Ascending aorta (tissue), 2 donors: ENCODE data around the gene F2. TPM values are rescaled to one million over a fixed set of nuclear protein-coding genes. Genes with fewer than 3 reads are reported as not detected.

ENCODE experiments used
- DNase-seq, 2 donors: peaks; one replicate each; pipeline ENCODE4 v3.0.0-alpha.2; 2019; ENCODE audit warnings: low spot score in 2 of 2
- H3K27ac ChIP-seq, 2 donors: fragments of 200-600 bp; sonication (generic); one replicate each; pipeline ENCODE4 v1.5.1; 2016 to 2017; ENCODE audit warnings: mild to moderate bottlenecking in 1 of 2
- H3K27me3 ChIP-seq: fragments of 200-600 bp; sonication (generic); one replicate; pipeline ENCODE4 v1.5.1; 2017
- H3K36me3 ChIP-seq, 2 donors: fragments of 200-600 bp; sonication (generic); one replicate each; pipeline ENCODE4 v1.5.1; 2016
- H3K4me1 ChIP-seq, 2 donors: fragments of 200-600 bp; sonication (generic); one replicate each; pipeline ENCODE4 v1.5.1; 2016 to 2017; ENCODE audit warnings: mild to moderate bottlenecking in 1 of 2
- H3K4me3 ChIP-seq, 2 donors: fragments of 200-600 bp; sonication (generic); one replicate each; pipeline ENCODE4 v1.5.1; 2016 to 2017; ENCODE audit warnings: mild to moderate bottlenecking in 1 of 2
- H3K9me3 ChIP-seq, 2 donors: fragments of 200-600 bp; sonication (generic); one replicate each; pipeline ENCODE4 v1.5.1; 2016
- CTCF ChIP-seq, 3 experiments: fragments of 200-600 bp in 2 of 3; fragments of 450-650 bp in 1 of 3; sonication (generic) in 2 of 3; IDR thresholded peaks; one replicate each; pipeline ENCODE4 v1.5.1; 2016 to 2019; ENCODE audit warnings: antibody characterized with exemption in 3 of 3, mild to moderate bottlenecking in 1 of 3, moderate library complexity in 1 of 3
- intact Hi-C: fragments of 100-400 bp; cut with DNase I; formaldehyde crosslinking; loops from one replicate; pipeline ENCODE4 v1.15.1; 2023
- total RNA-seq: library from RNA; depleted of rRNA; stranded (reverse); fragments of >200 nt; gene quantifications from one replicate; pipeline ENCODE4 v1.1.0, GENCODE V29; 2016

Gene F2
- total RNA-seq, 1 donor from 2014 or later = 2.6 TPM

DNA sequence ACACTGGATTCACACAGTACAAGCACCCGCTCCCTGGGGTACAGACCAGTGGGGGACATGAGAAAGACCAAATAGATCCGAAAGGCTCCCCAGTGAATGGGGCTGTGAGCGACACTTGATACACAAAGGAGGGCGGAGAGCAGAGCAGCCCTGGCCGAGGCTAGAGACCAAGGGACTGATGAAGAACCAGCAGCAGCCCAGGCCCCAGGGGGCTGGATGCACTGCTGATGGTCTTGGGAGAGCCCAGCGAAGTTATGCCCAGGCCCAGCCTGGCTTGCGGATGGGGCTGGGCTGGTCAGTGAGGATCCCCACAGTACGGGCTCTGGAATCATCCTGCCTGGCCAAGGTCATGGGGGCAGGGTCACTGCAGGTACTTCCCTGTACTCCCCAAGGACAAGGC is 41.8 kb upstream of the F2 start:
- no peak for DNase-seq
- Histone ChIP-seq H3K9me3 (no peaks in the 10 kb centered on the region), H3K4me1 (peaks cover 4 to 18% of the 10 kb centered on the region in 2 donors), H3K27ac (peak overlapping the region; percentile 1 to 49), H3K27me3 (no peaks in the 10 kb centered on the region), H3K4me3 (no peak overlapping the region), H3K36me3 (peaks cover 73 to 74% of the 10 kb centered on the region in 2 donors)
- intact Hi-C loops = no loop called here
- no peak for TF ChIP-seq CTCF (IDR thresholded peaks at IDR 0.05)

- intact Hi-C loops = no loop called here
- Histone ChIP-seq H3K27me3 (no peaks in the 10 kb centered on the region), H3K36me3 (peaks cover 65 to 70% of the 10 kb centered on the region in 2 donors), H3K4me3 (no peak overlapping the region), H3K4me1 (peaks cover 4 to 20% of the 10 kb centered on the region in 2 donors), H3K9me3 (no peaks in the 10 kb centered on the region), H3K27ac (peak overlapping the region in 1 of 2 donors; percentile 53)
- TF ChIP-seq CTCF (IDR thresholded peaks at IDR 0.05) = no peak
- no peak for DNase-seq
Observed at GRCh38 chr11:46677991-46678740, 40.8 kb upstream of the F2 start.

- peaks cover 4 to 25% of the 10 kb centered on the region in 2 donors for H3K4me1 ChIP-seq
Observed at GRCh38 chr11:46678741-46679130, 40.3 kb upstream of the F2 start.

GRCh38 chr11:46679241-46680163 is 39.5 kb upstream of the F2 start:
- Histone ChIP-seq H3K36me3 (peaks cover 55 to 71% of the 10 kb centered on the region in 2 donors), H3K4me1 (peaks cover 4 to 31% of the 10 kb centered on the region in 2 donors), H3K4me3 (no peak overlapping the region), H3K27ac (no peak overlapping the region), H3K27me3 (no peaks in the 10 kb centered on the region), H3K9me3 (no peaks in the 10 kb centered on the region)
- no peak for DNase-seq
- intact Hi-C loops = no loop called here
- TF ChIP-seq CTCF (IDR thresholded peaks at IDR 0.05) = no peak

More at GRCh38 chr11:46678741-46679130, 40.3 kb upstream of the F2 start:
- no peak for TF ChIP-seq CTCF (IDR thresholded peaks at IDR 0.05)
- intact Hi-C loops = no loop called here
- DNase-seq = no peak
- no peaks in the 10 kb centered on the region for H3K9me3 ChIP-seq
- no peaks in the 10 kb centered on the region for H3K27me3 ChIP-seq
- H3K4me3 ChIP-seq = no peak overlapping the region
- H3K36me3 ChIP-seq = peaks cover 59 to 65% of the 10 kb centered on the region in 2 donors
- peak overlapping the region in 1 of 2 donors; percentile 53 for H3K27ac ChIP-seq

- H3K9me3 ChIP-seq = no peaks in the 10 kb centered on the region
- no peak for TF ChIP-seq CTCF (IDR thresholded peaks at IDR 0.05)
- no peak overlapping the region for H3K4me3 ChIP-seq
- intact Hi-C loops = no loop called here
- DNase-seq = no peak
- H3K27me3 ChIP-seq = no peaks in the 10 kb centered on the region
- peaks cover 0 to 27% of the 10 kb centered on the region in 2 donors for H3K4me1 ChIP-seq
- no peak overlapping the region for H3K27ac ChIP-seq
- peaks cover 55 to 73% of the 10 kb centered on the region in 2 donors for H3K36me3 ChIP-seq
Observed at GRCh38 chr11:46680164-46680760, 38.8 kb upstream of the F2 start.
